Transverse colon (tissue), 4 donors: ENCODE data around the gene CHST11. TPM values are rescaled to one million over a fixed set of nuclear protein-coding genes. Genes with fewer than 3 reads are reported as not detected.
"Not testable (repeated sequence)": the region's sequence is repeated elsewhere in the genome, so short reads cannot be mapped to it uniquely, and the experiment has no call there.

Experiments used
- DNase-seq: peaks from one replicate; pipeline ENCODE4 v3.0.0-alpha.2; 2019
- H3K27ac ChIP-seq, 4 donors: fragments of 200-600 bp; sonication (generic); 2 replicates each; pipeline ENCODE4 v1.5.1; 2016 to 2018; ENCODE audit warnings: inconsistent platforms in 4 of 4
- H3K27me3 ChIP-seq: fragments of 200-600 bp; sonication (generic); 2 replicates; pipeline ENCODE4 v1.5.1; 2017; ENCODE audit warnings: inconsistent platforms
- H3K36me3 ChIP-seq, 4 donors: fragments of 200-600 bp; sonication (generic); 2 replicates each; pipeline ENCODE4 v1.5.1; 2017 to 2019; ENCODE audit warnings: inconsistent platforms in 4 of 4
- H3K4me1 ChIP-seq, 4 donors: fragments of 200-600 bp; sonication (generic); 2 replicates each; pipeline ENCODE4 v1.5.1; 2017 to 2020; ENCODE audit warnings: inconsistent platforms in 4 of 4
- H3K4me3 ChIP-seq, 4 donors: fragments of 200-600 bp; sonication (generic); 1 replicate in 1 of 4; 2 replicates in 3 of 4; pipeline versions ENCODE4 v1.5.1 to v1.6.1; 2017 to 2019; ENCODE audit warnings: inconsistent platforms in 4 of 4
- H3K9me3 ChIP-seq, 2 donors: fragments of 200-600 bp; sonication (generic); 2 replicates each; pipeline ENCODE4 v1.5.1; 2017 to 2019; ENCODE audit warnings: inconsistent platforms in 2 of 2
- EP300 ChIP-seq: sonication (generic); formaldehyde crosslinking; IDR thresholded peaks from one replicate; pipeline ENCODE4 v1.6.1; 2017; ENCODE audit warnings: antibody characterized with exemption, low read depth
- POLR2A ChIP-seq: fragments of 450-650 bp; IDR thresholded peaks from one replicate; pipeline ENCODE4 v1.6.1; 2016; ENCODE audit warnings: antibody characterized with exemption, mild to moderate bottlenecking, moderate library complexity
- POLR2AphosphoS5 ChIP-seq, 3 donors: sonication (generic); formaldehyde crosslinking; IDR thresholded peaks; one replicate each; pipeline ENCODE4 v1.6.1; 2016; ENCODE audit warnings: antibody characterized with exemption in 3 of 3
- WGBS, 2 donors: methylation state at CpG; one replicate each; pipeline ENCODE4 v1.1.5; 2018; ENCODE audit warnings: low coverage in 1 of 2; 5-methylcytosine and 5-hydroxymethylcytosine counted together
- in situ Hi-C, 4 donors: fragments of 200-750 bp; cut with MboI; loops; one replicate each; pipeline versions ENCODE4 v1.15.0 to v1.15.1; 2017; ENCODE audit warnings: low sequenced_read_pairs in 3 of 4, low pct_ligation_motif_present in 1 of 4, low pct_unique_long_range_greater_than_20kb in 1 of 4
- intact Hi-C: fragments of 100-400 bp; cut with DNase I; formaldehyde crosslinking; loops from one replicate; pipeline ENCODE4 v1.15.1; 2023; ENCODE audit warnings: low total_unique reads
- total RNA-seq, 4 donors: library from RNA; depleted of rRNA; stranded (reverse); fragments of >200 nt; gene quantifications; one replicate each; pipeline ENCODE4 v1.1.0, GENCODE V29; 2016
- TF ChIP-seq, protein P1 (sequence below), 5 experiments: fragments of 200-600 bp in 3 of 5; fragments of 450-650 bp in 2 of 5; sonication (generic) in 3 of 5; IDR thresholded peaks; 1 replicate in 2 of 5; 2 replicates in 3 of 5; pipeline ENCODE4 v1.5.1; 2016 to 2017; ENCODE audit warnings: antibody characterized with exemption in 5 of 5, inconsistent platforms in 3 of 5, mild to moderate bottlenecking in 2 of 5, moderate library complexity in 1 of 5

CHST11 gene
- total RNA-seq, 4 donors from 2014 or later = 4.2 to 123 (median 31.5) TPM

DNA sequence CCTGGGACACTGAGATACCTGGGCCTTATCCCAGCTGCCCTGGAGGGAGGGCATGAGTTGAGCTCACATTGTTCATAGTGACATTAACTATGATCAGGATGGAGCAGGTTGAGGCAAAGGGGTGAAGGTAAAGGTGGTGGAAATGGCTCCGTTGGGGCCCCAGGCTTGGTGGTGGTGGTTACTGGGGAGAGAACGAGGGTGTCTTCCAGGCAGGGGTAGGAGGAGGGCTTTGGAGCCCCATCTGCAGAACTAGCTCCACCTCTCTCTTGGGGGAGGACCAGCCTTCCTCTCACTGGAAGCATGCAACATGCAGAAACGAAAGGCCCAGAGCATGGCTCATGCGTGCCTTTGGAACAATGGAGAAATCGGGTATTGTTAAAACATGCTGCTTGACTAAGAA is 284.3 kb downstream of the CHST11 start:
- TF ChIP-seq EP300 = no peak
- TF ChIP-seq POLR2A = no peak
- TF ChIP-seq, protein P1, sequence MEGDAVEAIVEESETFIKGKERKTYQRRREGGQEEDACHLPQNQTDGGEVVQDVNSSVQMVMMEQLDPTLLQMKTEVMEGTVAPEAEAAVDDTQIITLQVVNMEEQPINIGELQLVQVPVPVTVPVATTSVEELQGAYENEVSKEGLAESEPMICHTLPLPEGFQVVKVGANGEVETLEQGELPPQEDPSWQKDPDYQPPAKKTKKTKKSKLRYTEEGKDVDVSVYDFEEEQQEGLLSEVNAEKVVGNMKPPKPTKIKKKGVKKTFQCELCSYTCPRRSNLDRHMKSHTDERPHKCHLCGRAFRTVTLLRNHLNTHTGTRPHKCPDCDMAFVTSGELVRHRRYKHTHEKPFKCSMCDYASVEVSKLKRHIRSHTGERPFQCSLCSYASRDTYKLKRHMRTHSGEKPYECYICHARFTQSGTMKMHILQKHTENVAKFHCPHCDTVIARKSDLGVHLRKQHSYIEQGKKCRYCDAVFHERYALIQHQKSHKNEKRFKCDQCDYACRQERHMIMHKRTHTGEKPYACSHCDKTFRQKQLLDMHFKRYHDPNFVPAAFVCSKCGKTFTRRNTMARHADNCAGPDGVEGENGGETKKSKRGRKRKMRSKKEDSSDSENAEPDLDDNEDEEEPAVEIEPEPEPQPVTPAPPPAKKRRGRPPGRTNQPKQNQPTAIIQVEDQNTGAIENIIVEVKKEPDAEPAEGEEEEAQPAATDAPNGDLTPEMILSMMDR (IDR thresholded peaks at IDR 0.05) = no peak
- no peak for TF ChIP-seq POLR2AphosphoS5 (IDR thresholded peaks at IDR 0.05)
- Histone ChIP-seq H3K27ac (peak overlapping the region; percentile 23 to 49 (median 43)), H3K4me3 (no peak overlapping the region), H3K36me3 (no peaks in the 10 kb centered on the region), H3K9me3 (no peaks in the 10 kb centered on the region), H3K4me1 (peaks cover 0 to 23% (median 2%) of the 10 kb centered on the region in 4 donors), H3K27me3 (no peaks in the 10 kb centered on the region)
- DNase-seq = no peak
- intact Hi-C loops = no loop called here
- in situ Hi-C loops = no loop called here
- 75 to 76% methylated on average over 2 to 5 of the region's 5 CpGs for WGBS, 2 donors

DNA sequence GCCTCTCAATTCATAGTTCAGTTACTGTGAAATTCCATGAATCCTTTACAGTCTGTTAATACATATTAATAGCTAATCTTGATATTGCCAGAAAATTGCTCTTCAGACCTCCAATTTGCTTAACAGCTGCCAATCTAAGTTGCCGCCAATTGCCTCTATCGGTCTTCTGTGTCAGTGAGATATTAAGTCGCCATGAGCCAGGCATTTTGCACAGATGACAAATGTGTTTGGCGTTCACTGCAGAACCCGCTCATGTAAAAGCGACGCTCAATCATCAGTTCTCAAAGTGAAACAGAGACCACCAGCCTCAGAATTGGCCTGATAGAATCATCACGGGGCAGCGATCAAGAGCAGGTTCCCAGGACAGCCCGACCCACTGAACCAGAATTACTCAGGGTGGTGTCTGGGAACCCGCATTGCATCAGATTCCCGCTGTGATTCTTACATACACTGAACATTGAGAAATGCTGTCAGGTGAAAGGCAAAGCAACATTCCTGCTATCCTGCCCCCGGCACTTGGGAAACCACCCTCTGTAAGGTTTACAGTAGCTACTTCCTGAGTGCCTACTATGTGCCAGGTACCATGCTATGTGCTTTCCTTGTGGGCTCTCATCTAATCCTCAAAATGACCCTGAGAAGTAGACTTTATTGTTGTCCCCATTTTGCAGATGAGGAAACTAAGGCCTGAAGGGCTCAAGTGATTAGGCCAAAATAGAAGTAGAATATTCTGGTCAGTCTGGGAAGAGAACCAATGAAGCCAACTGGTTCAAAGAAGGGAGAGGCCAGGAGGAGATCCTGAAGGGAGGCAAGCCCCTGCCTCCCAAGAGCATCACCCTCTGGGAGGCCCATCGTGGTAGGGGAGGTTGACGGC is 285.0 kb downstream of the CHST11 start:
- no peaks in the 10 kb centered on the region for H3K9me3 ChIP-seq
- intact Hi-C loops (no loop called here), in situ Hi-C loops (no loop called here)
- H3K4me3 ChIP-seq = no peak overlapping the region
- DNase-seq = no peak
- TF ChIP-seq, protein P1 (IDR thresholded peaks at IDR 0.05) = no peak
- no peak for TF ChIP-seq POLR2AphosphoS5 (IDR thresholded peaks at IDR 0.05)
- no peak for TF ChIP-seq EP300
- no peaks in the 10 kb centered on the region for H3K27me3 ChIP-seq
- peak overlapping the region; percentile 23 to 49 (median 43) for H3K27ac ChIP-seq
- WGBS, 2 donors = 97 to 100% methylated on average over 2 to 15 of the region's 15 CpGs
- peaks cover 0 to 22% (median 2%) of the 10 kb centered on the region in 4 donors for H3K4me1 ChIP-seq
- H3K36me3 ChIP-seq = no peaks in the 10 kb centered on the region

GRCh38 chr12:104742551-104743201 is 285.9 kb downstream of the CHST11 start:
- in situ Hi-C loops = no loop called here
- no peaks in the 10 kb centered on the region for H3K27me3 ChIP-seq
- H3K4me1 ChIP-seq = peaks cover 0 to 26% (median 2%) of the 10 kb centered on the region in 4 donors
- no peaks in the 10 kb centered on the region for H3K36me3 ChIP-seq
- no peak overlapping the region for H3K27ac ChIP-seq
- intact Hi-C loops = no loop called here
- no peak overlapping the region for H3K4me3 ChIP-seq
- DNase-seq = no peak
- no peaks in the 10 kb centered on the region for H3K9me3 ChIP-seq
- no peak for TF ChIP-seq POLR2AphosphoS5 (IDR thresholded peaks at IDR 0.05)
- TF ChIP-seq, protein P1 (IDR thresholded peaks at IDR 0.05) = no peak
- no peak for TF ChIP-seq EP300
- TF ChIP-seq POLR2A = no peak
- 69 to 73% methylated on average over 4 to 16 of the region's 16 CpGs for WGBS, 2 donors

- no peak for DNase-seq
- Histone ChIP-seq H3K27ac (no peak overlapping the region), H3K4me1 (peaks cover 0 to 31% (median 2%) of the 10 kb centered on the region in 4 donors), H3K4me3 (no peak overlapping the region), H3K36me3 (no peaks in the 10 kb centered on the region), H3K9me3 (no peaks in the 10 kb centered on the region), H3K27me3 (no peaks in the 10 kb centered on the region)
- 96% methylated on average over 2 of the region's 2 CpGs; no CpG with 5 or more reads in 1 of the 2 donors for WGBS, 2 donors
- TF ChIP-seq EP300 = no peak
- TF ChIP-seq POLR2AphosphoS5 (IDR thresholded peaks at IDR 0.05) = no peak
- TF ChIP-seq, protein P1 (IDR thresholded peaks at IDR 0.05) = no peak
- no peak for TF ChIP-seq POLR2A
- in situ Hi-C loops = no loop called here
- intact Hi-C loops = no loop called here
Measured at GRCh38 chr12:104743202-104743580, 286.4 kb downstream of the CHST11 start.

- in situ Hi-C loops, H3K4me3 ChIP-seq, H3K27ac ChIP-seq, H3K36me3 ChIP-seq, intact Hi-C loops, H3K27me3 ChIP-seq, DNase-seq, H3K9me3 ChIP-seq: not testable (repeated sequence)
- H3K4me1 ChIP-seq = peaks cover 0 to 36% (median 2%) of the 10 kb centered on the region in 4 donors
- 87 to 91% methylated on average over 6 of the region's 6 CpGs for WGBS, 2 donors
Measured at GRCh38 chr12:104743753-104744548, 287.2 kb downstream of the CHST11 start.
